Sigmoid colon (tissue), 3 donors: ENCODE results near the gene SMIM38.

Source experiments
- POLR2A ChIP-seq, 2 donors: fragments of 450-650 bp; IDR thresholded peaks; one replicate each; pipeline ENCODE4 v1.6.1; 2016; ENCODE audit warnings: antibody characterized with exemption in 2 of 2, mild to moderate bottlenecking in 2 of 2, moderate library complexity in 2 of 2
- TF ChIP-seq, protein P1 (sequence below), 4 experiments: fragments of 450-650 bp in 3 of 4; fragments of 200-600 bp in 1 of 4; IDR thresholded peaks; one replicate each; pipeline ENCODE4 v1.5.1; 2016 to 2019; ENCODE audit warnings: antibody characterized with exemption in 4 of 4, mild to moderate bottlenecking in 3 of 4, moderate library complexity in 2 of 4

DNA sequence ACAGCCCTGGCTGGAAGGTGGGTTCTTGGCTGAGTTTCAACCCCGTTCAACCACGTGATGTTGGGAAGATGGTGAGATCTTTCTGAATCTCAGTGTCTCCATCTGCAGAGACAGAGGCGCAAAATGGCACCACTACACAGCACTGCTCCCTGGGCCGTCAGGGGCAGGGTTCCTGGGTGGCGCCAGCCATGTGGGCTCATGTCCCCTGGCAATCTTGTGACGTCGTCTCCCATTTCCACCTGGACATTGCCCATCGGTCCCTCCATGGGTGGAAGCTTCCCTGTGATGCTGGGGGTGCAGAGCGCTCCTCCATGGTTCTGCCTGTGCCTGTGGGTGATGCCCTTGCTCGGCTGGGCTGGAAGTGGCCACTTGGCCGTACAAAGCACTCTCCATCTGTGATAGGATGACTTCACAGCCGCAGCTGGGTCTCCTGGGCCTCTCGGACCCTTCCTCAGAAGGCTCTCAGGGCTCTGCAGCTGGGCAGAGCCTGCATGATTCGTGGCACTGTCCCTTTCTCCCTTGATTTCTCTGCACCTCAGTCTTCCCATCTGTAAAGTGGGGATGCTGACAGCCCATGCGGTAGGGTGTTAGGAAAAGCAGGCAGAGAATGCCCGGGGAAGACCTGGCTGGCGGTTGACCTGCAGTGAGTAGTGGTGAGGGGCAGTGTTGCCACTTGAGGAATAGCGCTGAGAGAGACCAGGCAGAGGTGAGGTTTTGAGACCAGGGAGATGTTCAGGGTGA, 35.2 kb downstream of the SMIM38 start:
- no peak for TF ChIP-seq POLR2A (IDR thresholded peaks at IDR 0.05)
- TF ChIP-seq, protein P1, sequence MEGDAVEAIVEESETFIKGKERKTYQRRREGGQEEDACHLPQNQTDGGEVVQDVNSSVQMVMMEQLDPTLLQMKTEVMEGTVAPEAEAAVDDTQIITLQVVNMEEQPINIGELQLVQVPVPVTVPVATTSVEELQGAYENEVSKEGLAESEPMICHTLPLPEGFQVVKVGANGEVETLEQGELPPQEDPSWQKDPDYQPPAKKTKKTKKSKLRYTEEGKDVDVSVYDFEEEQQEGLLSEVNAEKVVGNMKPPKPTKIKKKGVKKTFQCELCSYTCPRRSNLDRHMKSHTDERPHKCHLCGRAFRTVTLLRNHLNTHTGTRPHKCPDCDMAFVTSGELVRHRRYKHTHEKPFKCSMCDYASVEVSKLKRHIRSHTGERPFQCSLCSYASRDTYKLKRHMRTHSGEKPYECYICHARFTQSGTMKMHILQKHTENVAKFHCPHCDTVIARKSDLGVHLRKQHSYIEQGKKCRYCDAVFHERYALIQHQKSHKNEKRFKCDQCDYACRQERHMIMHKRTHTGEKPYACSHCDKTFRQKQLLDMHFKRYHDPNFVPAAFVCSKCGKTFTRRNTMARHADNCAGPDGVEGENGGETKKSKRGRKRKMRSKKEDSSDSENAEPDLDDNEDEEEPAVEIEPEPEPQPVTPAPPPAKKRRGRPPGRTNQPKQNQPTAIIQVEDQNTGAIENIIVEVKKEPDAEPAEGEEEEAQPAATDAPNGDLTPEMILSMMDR (IDR thresholded peaks at IDR 0.05): no peak
